Measurements from ENCODE around the gene TMEM52. TPM values are rescaled to one million over a fixed set of nuclear protein-coding genes. Genes with fewer than 3 reads are reported as not detected.

TMEM52 gene
- total and polyA plus RNA-seq, 2 of the 8 experiments (the other 6 are each of a cell fraction or from before 2014, with no cell fraction given): 14.6 to 30.2 TPM

DNA sequence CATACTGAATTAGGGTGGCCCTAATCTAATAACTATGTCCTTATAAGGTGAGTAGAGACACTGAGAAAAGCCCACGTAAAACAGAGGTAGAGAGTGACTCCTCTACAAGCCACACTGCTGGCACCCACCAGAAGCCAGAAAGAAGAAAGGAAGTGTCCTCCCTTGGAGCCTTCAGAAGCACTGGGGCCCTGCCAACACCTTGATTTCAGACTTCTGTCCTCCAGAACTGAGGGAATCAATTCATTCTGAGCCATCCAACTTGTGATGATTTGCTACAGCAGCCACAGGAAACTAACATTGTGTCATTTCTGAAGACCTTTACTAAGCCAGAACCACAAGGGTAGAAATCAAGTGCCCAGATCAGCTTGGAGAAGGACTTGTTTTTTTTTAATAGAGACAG lies 43.1 kb downstream of the TMEM52 start (continued):
- TF ChIP-seq SP1 (IDR thresholded peaks at IDR 0.05; ENCODE audit: low read depth, low read length): no peak

Measured in H1 (cell line).